GM19463 (cell line): Measurements from ENCODE around the gene IGLL5.

ENCODE experiments used
- ATAC-seq: cut with Tn5 transposase; IDR thresholded peaks from one replicate; pipeline ENCODE4 v1.9.1; 2021; ENCODE audit warnings: mild to moderate bottlenecking, moderate library complexity; ENCODE audit not compliant: unreplicated experiment

Gene IGLL5

GRCh38 chr22:22926370-22927195 is 39.0 kb downstream of the IGLL5 start:
- ATAC-seq, result no peak

DNA sequence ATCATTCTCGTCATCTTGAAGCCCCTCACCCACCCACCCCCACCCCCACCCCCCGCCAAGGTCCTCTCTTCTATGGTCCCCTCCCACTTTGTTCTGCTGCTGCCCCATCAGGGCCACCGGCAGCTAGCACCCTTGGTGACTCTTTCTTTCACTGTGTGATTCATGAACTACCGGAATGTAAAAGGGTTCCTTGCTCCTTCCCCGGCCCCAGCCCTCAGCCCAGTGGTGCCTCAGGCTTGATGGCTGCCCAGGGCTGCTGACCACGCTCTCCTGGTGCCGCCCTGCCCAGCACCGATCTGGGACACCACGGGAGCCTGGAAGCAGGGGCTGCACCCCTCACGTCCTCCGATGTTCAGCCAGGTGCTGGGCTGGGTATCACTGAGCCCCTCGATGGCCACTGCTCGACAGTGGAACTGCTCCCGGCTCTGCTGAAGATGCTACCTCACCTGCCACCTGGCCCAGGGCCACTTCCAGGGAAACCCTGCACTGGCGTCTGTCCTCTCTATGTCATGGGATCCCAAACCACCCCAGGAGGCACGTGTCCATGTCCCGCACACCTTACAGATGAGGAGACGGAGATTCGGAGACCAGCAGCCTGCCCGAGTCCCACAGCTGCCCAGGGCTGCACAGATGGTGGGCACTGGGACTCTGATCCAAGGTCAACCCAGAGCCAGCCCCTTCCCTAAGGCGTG is 39.7 kb downstream of the IGLL5 start:
- ATAC-seq, result no peak

DNA sequence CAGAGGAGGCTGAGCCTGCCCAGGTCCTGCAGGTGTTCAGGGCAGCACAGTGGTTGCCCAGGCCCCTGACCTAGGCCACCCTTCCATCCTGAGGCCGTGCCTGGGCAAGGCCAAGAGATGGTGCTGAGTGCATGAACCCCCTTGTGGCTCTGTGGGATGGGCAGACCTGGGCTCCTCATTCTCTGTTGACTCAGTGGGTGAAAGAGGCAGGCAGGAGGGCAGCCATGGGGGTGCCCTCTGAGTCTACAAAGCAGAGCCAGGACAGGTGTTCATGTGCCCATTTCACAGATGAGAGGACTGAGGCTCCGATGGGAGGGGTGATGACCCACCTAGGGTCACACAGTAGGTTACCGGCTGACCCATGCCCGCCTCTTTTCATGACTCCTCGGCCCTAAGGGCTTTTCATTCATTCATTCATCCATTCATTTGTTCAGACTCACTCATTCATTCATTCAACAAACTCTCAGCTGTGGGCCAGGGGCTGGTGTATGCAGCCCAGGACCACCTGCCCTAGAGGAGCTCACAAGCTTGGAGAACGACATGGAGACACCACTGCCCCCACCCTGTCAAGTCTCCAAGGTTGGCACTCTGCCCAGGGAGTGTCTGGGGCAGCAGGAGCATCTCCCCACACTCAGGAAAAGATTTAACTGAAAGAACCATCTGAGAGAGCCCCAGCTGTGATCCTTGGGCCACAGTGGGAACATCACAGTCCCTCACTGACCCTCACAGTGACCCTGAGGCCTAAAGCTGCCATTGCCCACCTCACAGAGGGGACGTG is 40.5 kb downstream of the IGLL5 start:
- ATAC-seq, result no peak

GRCh38 chr22:22928666-22929380 is 41.2 kb downstream of the IGLL5 start:
- peak; percentile 90 for ATAC-seq

- ATAC-seq, result no peak
Measured at GRCh38 chr22:22929381-22930221, 42.0 kb downstream of the IGLL5 start.

- no peak for ATAC-seq
Measured at GRCh38 chr22:22930222-22930497, 42.5 kb downstream of the IGLL5 start.

- ATAC-seq, result no peak
Measured at GRCh38 chr22:22930571-22931556, 43.2 kb downstream of the IGLL5 start.

GRCh38 chr22:22931557-22932270 is 44.1 kb downstream of the IGLL5 start:
- ATAC-seq, result no peak

- no peak for ATAC-seq
Measured at GRCh38 chr22:22932512-22932941, 44.9 kb downstream of the IGLL5 start.

DNA sequence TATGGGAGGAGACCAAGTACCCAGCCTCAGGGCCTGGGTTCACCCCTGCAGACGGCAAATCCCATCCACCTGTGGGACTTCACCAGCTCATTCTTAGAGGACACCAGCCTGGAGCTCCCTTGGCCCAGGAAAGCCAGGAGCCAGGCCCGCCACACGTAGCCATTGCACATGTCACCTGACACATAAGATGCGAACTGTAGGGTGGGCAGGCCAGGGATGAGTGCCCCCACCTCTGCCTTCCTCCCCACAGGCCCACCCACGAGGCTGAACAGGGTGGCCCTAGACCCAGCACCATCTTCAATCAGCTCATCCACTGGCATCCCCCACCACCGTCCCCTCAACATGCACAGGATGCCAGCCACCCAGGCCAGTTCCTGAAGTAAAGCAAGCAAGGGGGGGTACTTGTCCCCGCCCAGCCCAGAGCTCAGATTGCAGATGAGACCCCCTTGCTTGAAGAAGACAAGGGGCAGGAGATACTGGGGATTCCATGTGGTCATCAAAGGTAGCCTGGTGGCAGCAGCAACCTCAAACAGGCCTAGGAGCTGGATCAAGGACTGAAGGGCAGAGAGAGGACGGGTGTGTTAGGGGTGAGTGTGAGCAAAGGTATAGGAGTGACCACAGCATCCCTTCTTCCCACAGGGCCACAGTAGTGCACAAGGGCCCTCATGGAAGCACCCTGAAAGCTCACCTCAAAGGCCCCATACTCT is 45.6 kb downstream of the IGLL5 start:
- ATAC-seq, result no peak

GRCh38 chr22:22933807-22934542 is 46.4 kb downstream of the IGLL5 start:
- no peak for ATAC-seq

DNA sequence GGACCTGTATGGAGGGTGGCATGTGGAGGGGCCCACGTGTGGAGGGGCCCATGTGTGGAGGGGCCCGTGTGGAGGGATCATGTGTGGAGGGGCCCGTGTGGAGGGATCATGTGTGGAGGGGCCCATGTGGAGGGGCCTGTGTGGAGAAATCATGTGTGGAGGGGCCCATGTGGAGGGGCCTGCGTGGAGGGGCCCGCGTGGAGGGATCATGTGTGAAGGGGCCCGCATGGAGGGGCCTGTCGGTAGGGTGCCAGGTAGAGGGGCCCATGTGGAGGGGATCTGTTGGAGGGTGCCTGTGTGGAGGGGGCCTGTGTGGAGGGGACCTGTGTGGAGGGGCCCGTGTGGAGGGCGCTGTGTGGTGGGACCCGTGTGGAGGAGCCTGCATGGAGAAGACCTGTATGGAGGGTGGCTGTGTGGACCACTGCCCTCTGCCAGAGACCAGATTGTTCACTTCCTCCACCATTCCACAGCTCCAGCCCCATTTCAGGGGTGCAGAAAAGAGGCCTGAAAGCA is 47.0 kb downstream of the IGLL5 start:
- no peak for ATAC-seq

DNA sequence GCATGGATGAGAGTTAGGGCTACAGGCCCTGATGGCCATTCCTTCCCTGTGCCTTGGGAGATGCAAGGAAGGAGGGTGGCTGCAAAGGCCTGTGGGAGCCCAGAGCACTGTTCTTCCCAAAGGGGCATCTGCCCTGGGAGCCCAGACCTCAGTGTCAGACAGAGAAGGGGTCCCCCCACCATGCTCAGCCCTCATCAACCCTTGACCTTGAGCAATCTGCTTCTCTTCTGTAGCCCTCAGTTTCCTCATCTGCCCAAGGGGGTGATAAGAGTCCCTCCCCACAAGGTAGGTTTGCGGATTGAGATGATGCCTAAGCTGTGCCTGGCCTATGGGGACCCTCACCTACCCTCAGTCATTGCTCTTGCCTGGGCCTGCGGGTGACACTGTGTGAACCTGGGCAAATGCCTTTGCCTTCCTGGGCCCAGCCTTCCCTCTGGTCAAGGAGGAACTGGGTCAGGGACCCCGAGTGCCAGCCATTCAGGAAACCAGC is 47.5 kb downstream of the IGLL5 start:
- ATAC-seq, result peak; percentile 14

DNA sequence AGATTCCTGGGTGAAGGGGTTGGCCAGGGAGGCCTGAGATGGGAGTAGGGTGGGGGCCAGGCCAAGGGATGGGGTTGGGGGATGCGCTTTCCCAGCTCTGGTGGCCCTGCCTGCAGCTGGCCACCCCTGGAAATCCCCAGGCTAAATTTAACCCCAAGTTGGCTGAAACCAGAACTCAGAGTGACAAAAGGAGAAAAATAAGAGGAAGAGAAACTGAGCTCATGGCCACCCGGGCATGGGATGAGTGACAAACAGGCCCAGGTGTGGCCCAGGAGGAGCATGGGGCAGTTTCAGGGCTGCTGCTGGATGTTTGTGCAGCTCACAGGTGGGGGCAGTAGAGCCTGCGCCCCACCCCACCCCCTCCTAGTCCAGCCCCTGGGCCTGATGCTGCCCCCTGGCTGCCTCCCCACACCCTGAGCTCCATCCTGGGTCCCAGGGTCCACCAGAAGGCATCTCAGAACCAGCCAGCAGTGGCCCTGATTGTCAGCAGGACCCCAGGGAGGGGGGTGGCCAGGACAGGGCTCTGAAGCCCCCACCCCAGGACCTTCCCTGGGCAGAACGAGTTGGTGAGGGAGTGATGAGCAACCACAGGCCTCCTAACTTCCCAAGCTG is 48.0 kb downstream of the IGLL5 start:
- ATAC-seq, result peak; percentile 89

DNA sequence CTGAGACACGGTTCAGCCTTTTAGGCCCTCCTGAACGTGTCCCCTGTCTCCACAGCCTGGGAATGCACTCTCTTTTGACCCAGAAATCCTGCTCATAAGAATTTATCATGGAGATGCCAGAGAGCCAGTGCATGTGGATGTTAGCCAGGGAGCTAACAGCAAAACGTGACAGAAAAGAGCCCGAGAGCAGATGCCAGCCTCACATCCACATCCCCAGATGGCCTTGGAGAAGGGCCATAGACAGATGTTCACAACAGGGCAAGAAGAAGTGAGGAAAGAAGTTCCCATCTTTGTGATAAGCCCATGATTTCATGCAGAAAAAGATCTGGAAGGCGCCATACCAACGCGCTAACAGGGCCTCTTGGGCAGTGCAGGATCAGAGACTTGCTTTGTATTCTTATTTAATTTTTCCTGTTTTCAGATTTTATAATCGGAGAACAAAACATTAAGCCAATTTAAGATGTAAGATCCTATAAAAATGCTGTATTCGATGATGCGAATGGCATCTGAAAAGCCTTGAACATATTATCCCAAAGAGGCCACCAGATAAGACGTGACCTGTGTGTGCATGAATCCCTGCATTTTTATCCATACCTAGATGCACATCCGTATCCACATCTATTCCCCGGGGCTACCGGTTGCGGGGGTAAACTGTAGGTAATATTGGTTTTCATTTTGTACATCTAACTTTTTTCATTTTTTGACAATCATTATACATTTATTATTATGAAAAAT is 48.7 kb downstream of the IGLL5 start:
- ATAC-seq, result no peak
